OCI-M2 (cell line): ENCODE measurements around the gene RAB17.
"Not testable (repeated sequence)": the region's sequence is repeated elsewhere in the genome, so short reads cannot be mapped to it uniquely, and the experiment has no call there.

Experiments used
- DNase-seq: peaks from one replicate; lab custom pipeline; 2025; ENCODE audit not compliant: unreplicated experiment; lab: John Stamatoyannopoulos, UW

RAB17 gene

GRCh38 chr2:237625216-237625705 lies 34.7 kb upstream of the RAB17 start:
- DNase-seq: no peak

GRCh38 chr2:237624565-237624964 lies 34.0 kb upstream of the RAB17 start:
- DNase-seq: no peak

DNA sequence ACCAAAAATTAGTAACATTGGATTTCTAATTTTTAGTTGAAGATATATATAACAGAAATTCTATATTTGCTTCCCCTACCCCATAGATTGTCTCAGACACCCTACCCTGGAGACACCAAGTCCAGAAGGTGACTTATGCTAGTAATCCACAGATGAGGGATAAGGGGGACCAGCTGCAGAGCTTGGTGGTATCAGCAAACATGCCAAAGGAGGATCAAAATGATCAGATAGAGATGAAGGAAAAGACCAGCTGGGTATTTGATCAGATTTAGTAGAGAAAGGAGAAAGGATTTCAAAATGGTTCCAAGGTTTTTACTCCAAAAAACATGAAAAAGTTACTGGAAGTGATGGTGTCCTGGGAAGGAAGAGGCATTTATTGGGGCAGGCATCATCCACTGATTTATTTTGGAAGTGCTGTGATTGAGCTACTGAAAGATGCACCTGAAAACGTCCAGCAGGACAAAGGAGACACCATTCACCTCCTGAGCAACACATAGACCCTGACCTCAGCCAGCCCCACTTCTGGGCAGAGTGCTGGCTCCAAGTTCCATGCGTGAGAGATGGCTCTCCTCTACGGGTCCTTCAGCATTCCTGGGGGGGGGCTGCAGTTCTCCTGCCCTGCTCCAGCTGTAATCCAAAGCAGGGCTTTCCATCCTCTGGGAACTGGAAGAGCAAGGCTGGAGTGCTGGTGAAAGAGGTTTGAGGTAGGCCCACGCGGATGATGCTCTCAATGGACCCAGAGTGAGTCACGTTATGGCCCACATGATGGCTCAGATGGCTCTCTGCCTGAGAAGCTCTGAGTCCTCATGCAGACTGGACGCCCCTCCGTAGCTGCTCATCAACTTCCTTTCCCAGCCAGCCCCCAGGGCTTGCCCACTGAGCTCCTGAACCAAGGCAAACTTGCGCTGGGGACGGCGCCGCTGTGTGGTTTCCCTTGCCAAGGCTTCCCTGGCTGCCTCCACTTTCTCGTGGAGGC lies 33.2 kb upstream of the RAB17 start:
- no peak for DNase-seq

DNA sequence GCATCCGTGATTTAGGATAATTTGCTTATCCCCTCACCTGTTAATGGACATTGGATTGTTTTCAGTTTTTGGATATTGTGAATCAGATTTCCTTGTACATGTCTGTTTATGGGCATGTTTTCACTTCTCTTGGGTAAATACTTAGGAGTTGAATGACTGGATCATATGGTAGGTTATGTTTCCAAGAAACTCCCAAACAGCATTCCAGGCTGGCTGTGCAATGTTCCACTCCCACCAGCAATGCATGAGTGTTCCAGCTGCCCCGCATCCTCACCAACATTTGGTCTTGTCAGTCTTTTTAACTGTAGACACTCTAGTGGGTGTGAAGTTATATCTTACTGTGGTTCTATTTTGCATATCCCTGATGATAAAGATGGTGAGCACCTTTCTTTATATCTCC lies 27.9 kb upstream of the RAB17 start:
- no peak for DNase-seq

DNA sequence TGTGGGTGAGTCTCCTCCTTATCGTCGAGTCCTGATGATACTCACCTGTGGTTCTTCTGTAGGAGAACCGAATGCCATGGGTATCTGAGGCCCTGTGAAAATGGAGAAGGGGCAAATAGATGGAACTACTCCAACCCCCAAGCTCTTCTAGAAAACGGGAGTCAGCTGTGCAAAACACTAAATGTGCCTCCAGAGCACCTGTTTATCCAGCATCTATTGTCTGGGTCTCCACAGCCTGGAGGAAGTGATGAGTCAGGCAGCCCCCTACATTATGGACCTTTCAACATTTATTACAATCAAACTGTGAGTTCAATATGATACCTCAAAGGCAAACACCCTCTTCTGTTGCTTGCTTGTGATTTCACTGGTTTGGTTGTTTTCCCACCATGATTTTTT lies 27.1 kb upstream of the RAB17 start:
- no peak for DNase-seq

DNA sequence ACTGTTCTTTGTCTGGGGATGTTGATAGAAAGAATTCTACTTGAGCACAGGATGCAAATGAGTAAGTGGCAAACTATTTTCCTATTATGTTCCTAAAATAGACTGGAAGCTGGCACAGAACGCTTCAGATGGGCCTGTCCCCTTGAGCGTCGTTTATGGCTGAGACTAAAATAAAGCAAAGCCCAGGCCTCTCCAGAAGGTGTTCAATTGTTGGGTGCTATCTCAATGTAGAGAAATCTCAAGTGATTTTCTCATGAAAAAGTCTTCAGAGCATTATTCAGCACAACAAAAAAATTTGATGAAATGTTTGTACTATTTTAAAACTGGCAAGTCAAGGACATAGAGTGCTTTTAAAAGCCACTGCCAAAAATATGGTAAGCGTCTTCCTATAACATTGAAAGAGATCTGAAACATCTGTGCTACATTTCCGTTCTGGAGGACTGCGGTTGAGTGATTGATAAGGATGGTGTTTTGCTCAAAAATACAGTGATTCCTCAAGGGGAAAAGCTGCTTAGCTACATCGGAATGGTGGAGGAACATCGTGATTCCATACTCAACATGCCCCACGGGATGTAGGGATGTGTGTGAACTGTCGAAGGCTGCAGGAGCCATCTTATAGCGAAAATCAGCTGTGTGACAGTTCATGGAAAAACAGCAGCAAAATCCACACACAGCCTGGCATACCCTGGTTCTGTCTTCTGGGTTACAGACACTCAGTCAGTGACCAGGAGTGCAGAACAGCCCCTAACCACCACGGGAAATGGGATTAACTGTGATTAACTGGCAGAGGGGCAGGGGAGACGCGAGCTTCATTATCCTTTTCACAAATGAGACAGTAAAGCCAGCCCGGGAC lies 26.4 kb upstream of the RAB17 start:
- DNase-seq: no peak

DNA sequence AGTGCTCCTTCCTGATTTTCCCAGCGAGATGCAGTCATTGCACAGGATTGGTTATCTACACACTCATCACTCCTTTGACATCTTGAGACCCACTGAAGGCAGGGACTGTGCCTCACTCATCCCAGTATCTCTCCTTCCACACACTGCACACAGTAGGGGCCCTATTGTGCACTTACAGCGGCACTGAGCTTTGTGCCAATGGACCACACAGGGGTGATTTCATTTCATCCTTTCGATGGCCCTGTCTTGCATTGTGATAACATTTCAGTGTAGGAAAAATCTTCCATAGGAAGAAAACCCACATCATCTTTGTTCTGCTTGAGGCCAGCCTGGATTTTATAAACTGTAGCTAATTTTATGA lies 25.8 kb upstream of the RAB17 start:
- DNase-seq: no peak

DNA sequence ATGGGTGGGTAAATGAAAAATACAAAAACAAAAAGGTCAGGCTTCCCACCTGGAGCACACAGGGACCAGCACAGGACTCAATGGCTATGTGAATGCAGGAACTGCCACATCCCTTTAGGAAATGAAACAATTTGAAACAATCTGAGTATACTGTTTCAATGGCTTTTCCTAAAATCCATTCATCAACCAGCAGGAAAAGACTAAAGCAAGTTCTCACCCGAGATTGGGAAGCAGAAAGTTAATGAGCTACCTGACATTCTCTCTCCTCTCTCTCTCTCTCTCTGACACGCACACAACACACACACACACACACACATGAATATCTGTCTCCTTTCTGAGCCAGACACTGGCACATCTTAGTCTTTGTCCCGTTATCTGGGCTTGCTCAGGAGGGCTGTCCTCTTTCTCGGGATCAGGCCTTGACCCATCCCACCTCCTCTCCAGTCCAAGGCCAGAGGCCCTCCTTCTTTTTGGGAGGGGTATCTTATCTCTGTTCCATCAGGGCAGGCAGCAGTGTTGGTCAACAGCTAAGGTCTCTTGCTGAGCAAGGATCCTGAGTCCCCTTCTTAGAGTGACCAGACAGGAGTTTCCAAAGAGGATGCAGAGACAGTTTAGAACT lies 25.2 kb upstream of the RAB17 start:
- no peak for DNase-seq

DNA sequence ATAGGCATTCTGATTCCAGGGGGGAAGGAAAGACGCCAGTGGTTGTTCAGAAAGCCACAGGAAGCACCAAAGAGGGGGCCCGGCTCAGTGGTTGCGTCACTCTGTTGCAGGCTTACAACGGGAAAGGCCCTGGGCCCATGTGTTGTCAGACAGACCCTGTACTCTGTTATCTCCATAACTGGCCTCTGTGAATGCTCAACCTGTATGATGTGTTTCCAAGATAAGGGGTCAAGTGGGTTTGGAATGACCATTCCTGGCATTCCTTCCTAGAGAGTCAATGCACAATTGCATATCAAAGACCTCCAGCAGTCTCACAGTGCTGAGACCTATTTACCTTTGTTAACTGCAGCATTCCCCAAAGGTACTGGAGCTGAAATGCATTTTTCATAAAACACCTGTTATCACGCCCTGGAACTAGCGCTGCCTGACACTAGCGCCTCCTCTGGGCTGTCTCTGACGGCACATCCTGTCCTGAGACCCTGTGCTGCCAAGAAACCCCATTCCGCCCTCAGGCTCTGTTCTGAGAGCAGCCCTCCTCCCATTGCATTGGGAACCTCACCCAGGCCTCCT lies 23.7 kb upstream of the RAB17 start:
- DNase-seq: no peak

DNA sequence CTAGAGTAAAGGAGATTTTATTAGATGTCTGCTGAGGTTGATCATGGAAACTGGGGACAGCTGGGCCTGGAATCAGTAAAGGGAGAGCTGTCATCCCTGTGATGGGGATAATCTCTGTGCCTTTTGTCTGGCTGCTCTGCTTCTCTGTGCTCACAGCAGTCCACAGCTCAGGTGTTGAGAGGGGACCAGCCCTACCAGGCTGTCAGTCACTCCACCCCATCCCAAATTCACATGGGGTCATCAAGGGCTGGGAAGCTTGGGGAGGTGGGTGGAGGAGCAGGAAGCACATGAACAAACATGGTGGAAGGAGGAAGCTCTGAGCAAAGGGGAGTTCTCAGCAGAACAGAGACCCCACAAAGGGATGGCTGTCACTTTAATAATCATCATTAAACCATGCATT lies 23.1 kb upstream of the RAB17 start:
- DNase-seq: no peak

- no peak for DNase-seq
Measured at GRCh38 chr2:237612527-237613357, 22.2 kb upstream of the RAB17 start.

GRCh38 chr2:237606522-237606921 lies 16.0 kb upstream of the RAB17 start:
- not testable (repeated sequence) for DNase-seq

- DNase-seq: no peak
Measured at GRCh38 chr2:237604960-237605359, 14.4 kb upstream of the RAB17 start.

- no peak for DNase-seq
Measured at GRCh38 chr2:237604391-237604790, 13.9 kb upstream of the RAB17 start.

DNA sequence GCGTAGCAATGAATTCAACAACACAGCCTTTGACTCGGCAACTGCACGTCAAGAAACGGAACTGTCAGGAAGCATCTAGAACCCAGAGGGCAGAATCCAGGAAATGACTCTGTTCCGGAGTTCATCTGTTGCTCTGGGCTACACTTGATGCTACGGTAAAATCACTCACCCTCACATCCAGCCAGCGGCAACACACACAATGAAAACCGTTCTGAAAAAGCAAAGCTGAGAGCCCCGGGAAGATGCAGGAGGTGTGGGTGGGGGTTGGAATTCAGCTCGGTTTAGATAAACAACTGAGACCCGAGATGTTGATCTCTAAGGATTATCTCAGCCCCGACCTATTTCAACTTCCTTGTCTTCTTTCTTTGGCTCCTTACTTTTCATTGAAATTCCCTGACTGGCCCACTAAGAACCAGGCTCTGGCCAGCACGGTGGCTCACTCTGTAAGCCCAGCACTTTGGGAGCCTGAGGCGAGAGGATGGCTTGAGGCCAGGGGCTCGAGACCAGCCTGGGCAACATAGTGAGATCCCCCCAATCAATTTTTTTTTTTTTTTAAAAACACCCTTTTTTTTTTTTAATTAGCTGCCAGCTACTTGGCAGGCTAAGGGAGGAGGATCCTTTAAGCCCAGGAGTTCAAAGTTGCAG lies 13.3 kb upstream of the RAB17 start:
- DNase-seq: no peak

- no peak for DNase-seq
Measured at GRCh38 chr2:237603049-237603717, 12.6 kb upstream of the RAB17 start.

GRCh38 chr2:237602409-237602808 lies 11.9 kb upstream of the RAB17 start:
- DNase-seq: no peak

DNA sequence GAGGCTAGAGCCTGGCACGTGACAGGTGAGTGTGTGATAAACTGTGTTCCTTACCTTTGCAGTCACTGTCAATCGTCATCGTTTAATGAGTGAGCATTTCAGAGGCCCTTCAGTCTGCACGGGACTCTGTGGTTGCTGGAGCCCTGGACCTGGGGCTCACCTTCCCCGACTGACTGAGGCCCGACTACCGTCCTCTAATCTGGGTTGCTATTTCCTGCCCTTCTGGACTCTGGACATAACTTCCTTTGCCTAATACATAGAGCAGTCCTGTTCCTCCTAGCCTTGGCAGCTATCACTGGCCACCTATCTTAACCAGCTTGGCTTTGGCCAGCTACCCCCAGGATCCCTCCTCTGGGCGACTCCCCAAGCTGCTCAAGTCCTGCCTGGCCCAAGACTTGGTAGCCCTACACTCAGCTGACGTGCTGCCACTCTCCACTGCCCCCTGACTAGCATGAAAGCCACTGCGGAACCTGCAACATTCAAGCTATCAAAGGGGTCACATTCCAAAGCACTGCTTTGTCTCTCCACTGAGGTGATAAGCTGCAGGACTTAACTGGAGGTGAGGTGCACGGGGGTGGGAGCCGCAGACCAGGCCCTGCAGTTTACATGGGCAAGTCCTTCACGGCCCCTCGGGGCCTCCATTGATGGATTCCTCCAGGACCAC lies 11.1 kb upstream of the RAB17 start:
- DNase-seq: no peak
